ENCODE data around the gene EME1.

EME1 gene

GRCh38 chr17:50339381-50339780 lies 33.6 kb upstream of the EME1 start:
- TF ChIP-seq CTCF (IDR thresholded peaks at IDR 0.05; ENCODE audit: insufficient read depth, low read length, missing control alignments): no peak
- no peak for DNase-seq (ENCODE audit: low read depth, low spot score)
- no peak overlapping the region for H3K4me3 ChIP-seq (ENCODE audit: low read depth, low read length)
- ChIA-PET CTCF (interaction anchor here (1.5 to 1.9 kb wide), 2 partner anchors 22 to 41 kb away, joined by 3 to 7 read pairs; no protein-coding TSS in a partner anchor), POLR2A (no interaction called here)

- no peak for DNase-seq (ENCODE audit: low read depth, low spot score)
- H3K4me3 ChIP-seq (ENCODE audit: low read depth, low read length): no peak overlapping the region
- TF ChIP-seq CTCF (IDR thresholded peaks at IDR 0.05; ENCODE audit: insufficient read depth, low read length, missing control alignments): no peak
- POLR2A ChIA-PET: no interaction called here
- CTCF ChIA-PET: interaction anchor here (1.3 to 1.7 kb wide), 2 partner anchors 9 to 17 kb away, joined by 4 to 7 read pairs; no protein-coding TSS in a partner anchor
These were observed 28.2 kb upstream of the EME1 start for GRCh38 chr17:50344731-50345365.

GRCh38 chr17:50345432-50346312 lies 27.4 kb upstream of the EME1 start, which contains the start of gene XYLT2:
Gene XYLT2, plus strand, starts transcription at chr17:50346126. Its CDS starts 15 bp downstream, at chr17:50346141.
- ChIA-PET POLR2A (interaction anchor here (1.0 to 1.7 kb wide), 2 partner anchors 144 to 176 kb away, joined by 3 to 8 read pairs; partner anchors contain the start of gene COL1A1), CTCF (interaction anchor here (1.0 to 7.6 kb wide), 6 partner anchors 10 to 52 kb away, joined by 3 to 116 read pairs (median 4); partner anchors contain the start of gene LRRC59)
- no peak for TF ChIP-seq CTCF (IDR thresholded peaks at IDR 0.05; ENCODE audit: insufficient read depth, low read length, missing control alignments)
- DNase-seq (ENCODE audit: low read depth, low spot score): no peak
- peak within 1 kb of the TSS; percentile 84 for H3K4me3 ChIP-seq (ENCODE audit: low read depth, low read length)

- ChIA-PET POLR2A (interaction anchor here (1.0 to 1.7 kb wide), 2 partner anchors 145 to 177 kb away, joined by 3 to 8 read pairs; partner anchors contain the start of gene COL1A1), CTCF (interaction anchor here (1.0 to 7.6 kb wide), 8 partner anchors 11 to 252 kb away, joined by 3 to 116 read pairs (median 4); partner anchors contain the start of genes LRRC59 and RSAD1)
- peak overlapping the region; percentile 84 for H3K4me3 ChIP-seq (ENCODE audit: low read depth, low read length)
- no peak for TF ChIP-seq CTCF (IDR thresholded peaks at IDR 0.05; ENCODE audit: insufficient read depth, low read length, missing control alignments)
- no peak for DNase-seq (ENCODE audit: low read depth, low spot score)
These were observed 26.5 kb upstream of the EME1 start for GRCh38 chr17:50346313-50347116.

GRCh38 chr17:50347117-50347893 lies 25.7 kb upstream of the EME1 start:
- no peak for DNase-seq (ENCODE audit: low read depth, low spot score)
- H3K4me3 ChIP-seq (ENCODE audit: low read depth, low read length): peak overlapping the region; percentile 84
- CTCF ChIA-PET: interaction anchor here (1.0 to 7.6 kb wide), 10 partner anchors 11 to 253 kb away, joined by 3 to 116 read pairs (median 3); partner anchors contain the start of genes LRRC59 and RSAD1
- POLR2A ChIA-PET: interaction anchor here (1.7 to 2.5 kb wide), 2 partner anchors 14 to 146 kb away, joined by 8 read pairs; partner anchors contain the start of gene COL1A1
- no peak for TF ChIP-seq CTCF (IDR thresholded peaks at IDR 0.05; ENCODE audit: insufficient read depth, low read length, missing control alignments)

Measured in AG04449 (cell line).